IMR-90 (cell line): Measurements from ENCODE around the gene ANKRD13D. TPM values are rescaled to one million over a fixed set of nuclear protein-coding genes. Genes with fewer than 3 reads are reported as not detected.

Source experiments
- ATAC-seq: fragments of 200-7000 bp; cut with Tn5 transposase; 2 replicates; pipeline ENCODE4 v1.9.1; 2020; ENCODE audit warnings: low read depth, mild to moderate bottlenecking, moderate library complexity
- BruUV-seq: library from RNA; stranded (reverse); fragments of 400-500 nt; replicated peaks from 2 replicates; lab custom pipeline; 2021; lab: Mats Ljungman, UMichigan
- CTCF ChIA-PET: fragments of 300-600 bp; formaldehyde crosslinking; extraction: SDS; loops from one replicate; lab custom pipeline; 2021; ENCODE audit warnings: antibody characterized with exemption; lab: Yijun Ruan, JAX
- POLR2A ChIA-PET: fragments of 300-600 bp; sonication (Branson Sonifier 250); formaldehyde crosslinking; loops from one replicate; lab custom pipeline; 2022; ENCODE audit warnings: antibody characterized with exemption; ENCODE audit not compliant: unreplicated experiment; lab: Charles Lee
- DNase-seq: peaks from one replicate; pipeline ENCODE4 v3.0.0; 2013
- H2AFZ ChIP-seq: replicated peaks from 2 replicates; pipeline ENCODE3; 2013; ENCODE audit warnings: low read length, mild to moderate bottlenecking; ENCODE audit not compliant: poor library complexity
- H2AK5ac ChIP-seq: 2 replicates; pipeline ENCODE4 v1.6.1; 2013; ENCODE audit warnings: low read depth, low read length, inconsistent platforms
- H2AK9ac ChIP-seq: replicated peaks from 2 replicates; pipeline ENCODE3; 2013; ENCODE audit warnings: mild to moderate bottlenecking, low read depth, low read length, moderate library complexity; ENCODE audit not compliant: poor library complexity
- H2BK120ac ChIP-seq: 2 replicates; pipeline ENCODE4 v1.6.1; 2013; ENCODE audit warnings: low read depth, low read length, inconsistent platforms
- H2BK15ac ChIP-seq: 3 replicates; pipeline ENCODE4 v1.6.1; 2013; ENCODE audit warnings: low read depth, low read length, inconsistent platforms
- H2BK20ac ChIP-seq: 2 replicates; pipeline ENCODE4 v1.6.1; 2013; ENCODE audit warnings: low read depth, mild to moderate bottlenecking, inconsistent platforms, low read length, moderate library complexity
- H2BK5ac ChIP-seq: 2 replicates; pipeline ENCODE4 v1.6.1; 2013; ENCODE audit warnings: mild to moderate bottlenecking, low read depth, low read length, inconsistent platforms; ENCODE audit not compliant: poor library complexity, severe bottlenecking
- H3K14ac ChIP-seq: replicated peaks from 2 replicates; pipeline ENCODE4 v1.6.1; 2013; ENCODE audit warnings: low read depth, low read length, inconsistent platforms
- H3K18ac ChIP-seq: 2 replicates; pipeline ENCODE4 v1.6.1; 2013; ENCODE audit warnings: low read depth, low read length, control low read depth
- H3K23ac ChIP-seq: 2 replicates; pipeline ENCODE4 v1.6.1; 2013; ENCODE audit warnings: low read depth, low read length, inconsistent platforms
- H3K27ac ChIP-seq: 2 replicates; pipeline ENCODE4 v1.5.1; 2013; ENCODE audit warnings: mild to moderate bottlenecking, control low read depth, low read length; ENCODE audit not compliant: insufficient read depth
- H3K27me3 ChIP-seq: 2 replicates; pipeline ENCODE4 v1.6.1; 2013; ENCODE audit warnings: low read length; ENCODE audit not compliant: control insufficient read depth, insufficient read depth
- H3K36me3 ChIP-seq: 2 replicates; pipeline ENCODE4 v1.6.1; 2013; ENCODE audit warnings: low read length, mixed read lengths; ENCODE audit not compliant: control insufficient read depth, insufficient read depth
- H3K4ac ChIP-seq: 2 replicates; pipeline ENCODE4 v1.6.1; 2013; ENCODE audit warnings: low read depth, low read length, inconsistent platforms
- H3K4me1 ChIP-seq: 2 replicates; pipeline ENCODE4 v1.6.1; 2013; ENCODE audit warnings: low read length, mixed read lengths; ENCODE audit not compliant: control insufficient read depth, insufficient read depth
- H3K4me2 ChIP-seq: 2 replicates; pipeline ENCODE4 v1.6.1; 2013; ENCODE audit warnings: low read depth, mild to moderate bottlenecking, control low read depth, low read length, moderate library complexity
- H3K4me3 ChIP-seq: 2 replicates; pipeline ENCODE4 v1.5.1; 2013; ENCODE audit warnings: low read depth, mild to moderate bottlenecking, control low read depth, low read length, moderate library complexity; ENCODE audit not compliant: insufficient read depth
- H3K56ac ChIP-seq: 2 replicates; pipeline ENCODE4 v1.6.1; 2013; ENCODE audit warnings: low read length, inconsistent platforms; ENCODE audit not compliant: insufficient read depth; ENCODE audit errors: extremely low read depth
- H3K79me1 ChIP-seq, 2 experiments: 2 replicates each; pipeline ENCODE4 v1.6.1; 2013; ENCODE audit warnings: low read length in 2 of 2, inconsistent platforms in 1 of 2, low read depth in 1 of 2
- H3K9ac ChIP-seq: 2 replicates; pipeline ENCODE4 v1.6.1; 2013; ENCODE audit warnings: low read depth, low read length, control low read depth
- H3K9me1 ChIP-seq: 2 replicates; pipeline ENCODE4 v1.6.1; 2013; ENCODE audit warnings: low read length, inconsistent platforms; ENCODE audit not compliant: insufficient read depth
- H3K9me3 ChIP-seq: 2 replicates; pipeline ENCODE4 v1.6.1; 2013; ENCODE audit warnings: low read length; ENCODE audit not compliant: control insufficient read depth, insufficient read depth
- H4K20me1 ChIP-seq: 2 replicates; pipeline ENCODE4 v1.6.1; 2013; ENCODE audit warnings: low read length, inconsistent platforms; ENCODE audit not compliant: insufficient read depth
- H4K5ac ChIP-seq: 2 replicates; pipeline ENCODE4 v1.6.1; 2013; ENCODE audit warnings: mild to moderate bottlenecking, low read depth, low read length, control low read depth
- H4K8ac ChIP-seq, 2 experiments: 2 replicates each; pipeline ENCODE4 v1.6.1; 2013; ENCODE audit warnings: low read depth in 2 of 2, low read length in 2 of 2, control low read depth in 1 of 2, inconsistent platforms in 1 of 2
- H4K91ac ChIP-seq: 2 replicates; pipeline ENCODE4 v1.6.1; 2013; ENCODE audit warnings: low read depth, low read length, inconsistent platforms; ENCODE audit not compliant: insufficient read depth
- BHLHE40 ChIP-seq: fragments of 150-350 bp; IDR thresholded peaks from 2 replicates; pipeline ENCODE4 v1.6.1; 2016; ENCODE audit warnings: mild to moderate bottlenecking, low read depth, low read length
- CEBPB ChIP-seq: IDR thresholded peaks from 2 replicates; pipeline ENCODE4 v1.6.1; 2012; ENCODE audit warnings: low read depth, low read length, improper control_type of control experiment
- CHD1 ChIP-seq: IDR thresholded peaks from 2 replicates; pipeline ENCODE4 v1.6.1; 2012; ENCODE audit warnings: low read depth, low read length, improper control_type of control experiment
- FOS ChIP-seq: fragments of 150-350 bp; IDR thresholded peaks from 2 replicates; pipeline ENCODE4 v1.6.1; 2016; ENCODE audit warnings: low read depth, low read length
- MAFK ChIP-seq: IDR thresholded peaks from 2 replicates; pipeline ENCODE4 v1.6.1; 2012; ENCODE audit warnings: low read depth, low read length, improper control_type of control experiment
- MAZ ChIP-seq: IDR thresholded peaks from 2 replicates; pipeline ENCODE4 v1.6.1; 2012; ENCODE audit warnings: low read depth, mild to moderate bottlenecking, low read length, improper control_type of control experiment, moderate library complexity, borderline replicate concordance
- MXI1 ChIP-seq: IDR thresholded peaks from 2 replicates; pipeline ENCODE4 v1.6.1; 2012; ENCODE audit warnings: low read depth, mild to moderate bottlenecking, low read length, moderate library complexity, borderline replicate concordance
- NFE2L2 ChIP-seq: fragments of 150-350 bp; IDR thresholded peaks from 2 replicates; pipeline ENCODE4 v1.6.1; 2016; ENCODE audit warnings: low read depth, mild to moderate bottlenecking, low read length
- POLR2A ChIP-seq: IDR thresholded peaks from 2 replicates; pipeline ENCODE4 v1.6.1; 2012; ENCODE audit warnings: mild to moderate bottlenecking, low read depth, low read length
- RAD21 ChIP-seq: IDR thresholded peaks from 2 replicates; pipeline ENCODE4 v1.6.1; 2012; ENCODE audit warnings: low read length, improper control_type of control experiment
- RCOR1 ChIP-seq: IDR thresholded peaks from 2 replicates; pipeline ENCODE4 v1.6.1; 2012; ENCODE audit warnings: mild to moderate bottlenecking, low read length, improper control_type of control experiment; ENCODE audit not compliant: insufficient replicate concordance
- RFX5 ChIP-seq: IDR thresholded peaks from 2 replicates; pipeline ENCODE4 v1.8.0; 2012; ENCODE audit warnings: low read depth, mild to moderate bottlenecking, low read length, moderate library complexity
- SMC3 ChIP-seq: fragments of 150-350 bp; IDR thresholded peaks from 2 replicates; pipeline ENCODE4 v1.6.1; 2016; ENCODE audit warnings: low read depth, mild to moderate bottlenecking, antibody characterized with exemption, low read length, moderate library complexity
- WGBS, 2 experiments: methylation state at CpG; one replicate each; pipeline versions ENCODE4 v1.1.5 to v1.1.7; 2013; ENCODE audit warnings: missing lambda C conversion rate in 2 of 2; ENCODE audit not compliant: insufficient read length in 1 of 2; ENCODE audit errors: extremely low coverage in 2 of 2; 5-methylcytosine and 5-hydroxymethylcytosine counted together
- dilution Hi-C: fragments of 300-500 bp; cut with HindIII; formaldehyde crosslinking; loops from one replicate; pipeline ENCODE4 v1.14.3; 2018; ENCODE audit warnings: low sequenced_read_pairs; ENCODE audit not compliant: unreplicated experiment
- in situ Hi-C: fragments of 300-500 bp; cut with MboI; formaldehyde crosslinking; loops from 3 replicates; pipeline ENCODE4 v1.14.3; 2019; ENCODE audit warnings: low sequenced_read_pairs, inconsistent platforms, mixed read lengths
- intact Hi-C: fragments of 100-400 bp; cut with micrococcal nuclease; formaldehyde crosslinking; loops from 2 replicates; pipeline ENCODE4 v1.10.0; 2022
- polyA plus RNA-seq, 3 experiments: library from polyadenylated mRNA; depleted of rRNA; stranded (reverse); fragments of >200 nt; gene quantifications; 2 replicates each; pipeline ENCODE4 v1.2.3, GENCODE V29; 2012; ENCODE audit warnings: low replicate concordance in 1 of 3
- total RNA-seq: library from RNA; depleted of rRNA; stranded (reverse); fragments of >200 nt; gene quantifications from 2 replicates; pipeline ENCODE4 v1.2.3, GENCODE V29; 2012
- TF ChIP-seq, protein P1 (sequence below): conservative IDR thresholded peaks from 2 replicates; pipeline ENCODE4 v1.5.1; 2012; ENCODE audit warnings: mild to moderate bottlenecking, low read depth, low read length, improper control_type of control experiment
- TF ChIP-seq, protein P2 (sequence below): fragments of 150-350 bp; IDR thresholded peaks from 2 replicates; pipeline ENCODE4 v1.6.1; 2017; ENCODE audit warnings: mild to moderate bottlenecking, antibody characterized with exemption, low read length, low read depth
- TF ChIP-seq, protein P3 (sequence below): fragments of 150-350 bp; IDR thresholded peaks from 2 replicates; pipeline ENCODE4 v1.6.1; 2016; ENCODE audit warnings: low read depth, mild to moderate bottlenecking, low read length, moderate library complexity, borderline replicate concordance

The ANKRD13D gene
- total and polyA plus RNA-seq, 2 of the 4 experiments (the other 2 are of a cell fraction), result 7.3 to 38.4 TPM

DNA sequence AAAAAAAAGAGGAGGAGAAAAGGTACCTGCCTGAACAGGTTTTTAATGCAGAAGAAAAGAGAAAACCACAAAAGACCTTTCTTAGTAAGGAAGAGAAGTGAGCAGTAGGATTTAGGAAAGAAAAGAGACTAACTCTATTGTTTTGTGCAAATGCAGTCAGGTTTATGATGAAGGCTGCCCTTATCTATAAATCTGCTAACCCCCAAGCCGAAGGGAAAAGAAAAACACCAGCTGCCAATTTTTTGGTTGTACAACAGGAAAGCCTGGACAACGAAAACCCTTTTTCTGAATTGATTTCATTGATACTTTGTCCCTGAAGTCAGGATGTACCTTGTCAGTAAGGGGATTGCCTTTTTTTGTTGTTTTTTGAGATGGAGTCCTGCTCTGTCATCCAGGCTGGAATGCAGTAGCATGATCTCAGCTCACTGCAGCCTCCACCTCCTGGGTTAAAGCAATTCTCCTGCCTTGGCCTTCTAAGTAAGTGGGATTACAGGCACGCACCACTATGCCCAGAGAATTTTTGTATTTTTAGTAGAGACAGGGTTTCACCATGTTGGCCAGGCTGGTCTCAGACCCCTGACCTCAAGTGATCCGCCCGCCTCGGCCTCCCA, 43.1 kb downstream of the ANKRD13D start:
- Histone ChIP-seq H3K18ac (no peak overlapping the region), H3K79me1 (no peaks in the 10 kb centered on the region), H2BK15ac (no peak overlapping the region), H4K91ac (no peak overlapping the region), H4K20me1 (no peaks in the 10 kb centered on the region), H3K4me1 (no peaks in the 10 kb centered on the region), H3K56ac (no peak overlapping the region), H4K8ac (no peak overlapping the region), H2AK5ac (no peak overlapping the region), H2BK120ac (no peak overlapping the region), H3K4me3 (no peak overlapping the region), H3K14ac (no peak overlapping the region), H3K23ac (no peak overlapping the region), H3K27me3 (no peaks in the 10 kb centered on the region), H3K4me2 (no peak overlapping the region), H3K9me3 (no peaks in the 10 kb centered on the region), H2AK9ac (no peak overlapping the region), H2BK20ac (no peak overlapping the region), H3K27ac (no peak overlapping the region), H3K36me3 (no peaks in the 10 kb centered on the region), H2BK5ac (no peak overlapping the region), H3K9ac (no peak overlapping the region), H4K5ac (no peak overlapping the region), H3K4ac (no peak overlapping the region), H3K9me1 (no peaks in the 10 kb centered on the region), H2AFZ (no peak overlapping the region)
- in situ Hi-C loops, result no loop called here
- peak; percentile 56 for ATAC-seq
- no TSS peak for BruUV-seq
- CTCF ChIA-PET, result interaction anchor here (0.6 to 1.0 kb wide), 2 partner anchors 15 to 51 kb away, joined by 4 read pairs; no protein-coding TSS in a partner anchor
- no CpG with 5 or more reads among the region's 6 CpGs for WGBS, 2 experiments
- peak; percentile 22 for DNase-seq
- TF ChIP-seq FOS, result no peak
- TF ChIP-seq MXI1, result no peak
- TF ChIP-seq BHLHE40, result no peak
- TF ChIP-seq, protein P1, sequence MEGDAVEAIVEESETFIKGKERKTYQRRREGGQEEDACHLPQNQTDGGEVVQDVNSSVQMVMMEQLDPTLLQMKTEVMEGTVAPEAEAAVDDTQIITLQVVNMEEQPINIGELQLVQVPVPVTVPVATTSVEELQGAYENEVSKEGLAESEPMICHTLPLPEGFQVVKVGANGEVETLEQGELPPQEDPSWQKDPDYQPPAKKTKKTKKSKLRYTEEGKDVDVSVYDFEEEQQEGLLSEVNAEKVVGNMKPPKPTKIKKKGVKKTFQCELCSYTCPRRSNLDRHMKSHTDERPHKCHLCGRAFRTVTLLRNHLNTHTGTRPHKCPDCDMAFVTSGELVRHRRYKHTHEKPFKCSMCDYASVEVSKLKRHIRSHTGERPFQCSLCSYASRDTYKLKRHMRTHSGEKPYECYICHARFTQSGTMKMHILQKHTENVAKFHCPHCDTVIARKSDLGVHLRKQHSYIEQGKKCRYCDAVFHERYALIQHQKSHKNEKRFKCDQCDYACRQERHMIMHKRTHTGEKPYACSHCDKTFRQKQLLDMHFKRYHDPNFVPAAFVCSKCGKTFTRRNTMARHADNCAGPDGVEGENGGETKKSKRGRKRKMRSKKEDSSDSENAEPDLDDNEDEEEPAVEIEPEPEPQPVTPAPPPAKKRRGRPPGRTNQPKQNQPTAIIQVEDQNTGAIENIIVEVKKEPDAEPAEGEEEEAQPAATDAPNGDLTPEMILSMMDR, result no peak
- TF ChIP-seq POLR2A, result no peak
- no peak for TF ChIP-seq RAD21
- TF ChIP-seq RCOR1, result no peak
- no peak for TF ChIP-seq SMC3
- TF ChIP-seq CEBPB, result no peak
- TF ChIP-seq NFE2L2, result no peak
- no peak for TF ChIP-seq RFX5
- TF ChIP-seq MAZ, result no peak
- no peak for TF ChIP-seq CHD1
- TF ChIP-seq MAFK, result no peak
- TF ChIP-seq, protein P2, sequence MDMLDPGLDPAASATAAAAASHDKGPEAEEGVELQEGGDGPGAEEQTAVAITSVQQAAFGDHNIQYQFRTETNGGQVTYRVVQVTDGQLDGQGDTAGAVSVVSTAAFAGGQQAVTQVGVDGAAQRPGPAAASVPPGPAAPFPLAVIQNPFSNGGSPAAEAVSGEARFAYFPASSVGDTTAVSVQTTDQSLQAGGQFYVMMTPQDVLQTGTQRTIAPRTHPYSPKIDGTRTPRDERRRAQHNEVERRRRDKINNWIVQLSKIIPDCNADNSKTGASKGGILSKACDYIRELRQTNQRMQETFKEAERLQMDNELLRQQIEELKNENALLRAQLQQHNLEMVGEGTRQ, result no peak
- TF ChIP-seq, protein P3, sequence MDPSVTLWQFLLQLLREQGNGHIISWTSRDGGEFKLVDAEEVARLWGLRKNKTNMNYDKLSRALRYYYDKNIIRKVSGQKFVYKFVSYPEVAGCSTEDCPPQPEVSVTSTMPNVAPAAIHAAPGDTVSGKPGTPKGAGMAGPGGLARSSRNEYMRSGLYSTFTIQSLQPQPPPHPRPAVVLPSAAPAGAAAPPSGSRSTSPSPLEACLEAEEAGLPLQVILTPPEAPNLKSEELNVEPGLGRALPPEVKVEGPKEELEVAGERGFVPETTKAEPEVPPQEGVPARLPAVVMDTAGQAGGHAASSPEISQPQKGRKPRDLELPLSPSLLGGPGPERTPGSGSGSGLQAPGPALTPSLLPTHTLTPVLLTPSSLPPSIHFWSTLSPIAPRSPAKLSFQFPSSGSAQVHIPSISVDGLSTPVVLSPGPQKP, result no peak
- intact Hi-C loops, result no loop called here
- POLR2A ChIA-PET, result interaction anchor here (0.6 kb wide), 1 partner anchor 44 kb away, joined by 5 read pairs; no protein-coding TSS in a partner anchor
- dilution Hi-C loops, result no loop called here
